H1 (cell line): Measurements from ENCODE around the gene SSH2. TPM values are rescaled to one million over a fixed set of nuclear protein-coding genes. Genes with fewer than 3 reads are reported as not detected.
"Not testable (repeated sequence)": the region's sequence is repeated elsewhere in the genome, so short reads cannot be mapped to it uniquely, and the experiment has no call there.

ENCODE experiments used
- CTCF ChIA-PET: fragments of 300-600 bp; sonication (Branson Sonifier 250); formaldehyde crosslinking; loops from one replicate; lab custom pipeline; 2021; ENCODE audit not compliant: partially characterized antibody; lab: Charles Lee
- POLR2A ChIA-PET: fragments of 300-600 bp; sonication (Branson Sonifier 250); formaldehyde crosslinking; loops from one replicate; lab custom pipeline; 2021; ENCODE audit warnings: inconsistent platforms; ENCODE audit not compliant: partially characterized antibody; lab: Charles Lee
- DNase-seq, 2 experiments: peaks; one replicate each; pipeline versions ENCODE4 v3.0.0 to v3.0.0-alpha.2; 2010 to 2022; ENCODE audit warnings: low spot score in 2 of 2, low read depth in 1 of 2, mixed read lengths in 1 of 2
- FAIRE-seq: peaks from 2 replicates; lab custom pipeline; 2011; peaks lifted over from hg19 to GRCh38; lab: Jason Lieb, UNC
- H2AFZ ChIP-seq: 2 replicates; pipeline ENCODE4 v1.8.1; 2012; ENCODE audit warnings: low read length, inconsistent platforms
- H2AK5ac ChIP-seq: 2 replicates; pipeline ENCODE4 v1.6.1; 2013; ENCODE audit warnings: low read depth, low read length
- H2BK120ac ChIP-seq: replicated peaks from 2 replicates; pipeline ENCODE3; 2013; ENCODE audit warnings: low read depth, low read length, inconsistent platforms
- H2BK12ac ChIP-seq: 2 replicates; pipeline ENCODE4 v1.6.1; 2013; ENCODE audit warnings: low read depth, low read length
- H2BK15ac ChIP-seq: 2 replicates; pipeline ENCODE4 v1.6.1; 2013; ENCODE audit warnings: low read length
- H2BK20ac ChIP-seq: 2 replicates; pipeline ENCODE4 v1.6.1; 2013; ENCODE audit warnings: low read length
- H2BK5ac ChIP-seq: 2 replicates; pipeline ENCODE4 v1.6.1; 2013; ENCODE audit warnings: low read depth, low read length
- H3K14ac ChIP-seq: 2 replicates; pipeline ENCODE4 v1.6.1; 2013; ENCODE audit warnings: inconsistent platforms; ENCODE audit not compliant: insufficient read length
- H3K18ac ChIP-seq: 2 replicates; pipeline ENCODE4 v1.6.1; 2013; ENCODE audit warnings: low read length; ENCODE audit errors: extremely low read depth
- H3K23ac ChIP-seq: 2 replicates; pipeline ENCODE4 v1.6.1; 2013; ENCODE audit warnings: inconsistent platforms; ENCODE audit not compliant: insufficient read length
- H3K23me2 ChIP-seq: 2 replicates; pipeline ENCODE4 v1.6.1; 2013; ENCODE audit warnings: low read depth, low read length
- H3K27ac ChIP-seq: 2 replicates; pipeline ENCODE4 v1.6.1; 2011; ENCODE audit warnings: low read depth, low read length, inconsistent platforms
- H3K27me3 ChIP-seq, 4 experiments: replicated peaks in 1 of 4; 1 replicate in 1 of 4; 2 replicates in 3 of 4; pipeline versions ENCODE4 v1.6.1 to v1.8.1; 2011 to 2013; ENCODE audit warnings: low read length in 3 of 4, mild to moderate bottlenecking in 3 of 4, inconsistent platforms in 2 of 4, mixed read lengths in 2 of 4, moderate library complexity in 1 of 4; ENCODE audit not compliant: control insufficient read depth in 3 of 4, insufficient read depth in 3 of 4; ENCODE audit errors: extremely low read depth in 1 of 4
- H3K36me3 ChIP-seq, 4 experiments: 2 replicates each; pipeline versions ENCODE4 v1.6.1 to v1.8.1; 2011 to 2013; ENCODE audit warnings: mild to moderate bottlenecking in 4 of 4, low read length in 3 of 4, moderate library complexity in 2 of 4, control low read depth in 1 of 4, inconsistent platforms in 1 of 4; ENCODE audit not compliant: insufficient read depth in 4 of 4, control insufficient read depth in 2 of 4
- H3K4ac ChIP-seq: replicated peaks from 2 replicates; pipeline ENCODE3; 2013; ENCODE audit warnings: low read length, low read depth, mixed read lengths, inconsistent platforms; ENCODE audit not compliant: insufficient read length
- H3K4me1 ChIP-seq, 4 experiments: replicated peaks in 1 of 4; 1 replicate in 1 of 4; 2 replicates in 3 of 4; pipeline versions ENCODE4 v1.6.1 to v1.8.1; 2011 to 2013; ENCODE audit warnings: low read length in 3 of 4, inconsistent platforms in 2 of 4, mixed read lengths in 1 of 4; ENCODE audit not compliant: insufficient read depth in 4 of 4, control insufficient read depth in 3 of 4
- H3K4me2 ChIP-seq, 2 experiments: 2 replicates each; pipeline versions ENCODE4 v1.6.1 to v1.8.1; 2011 to 2013; ENCODE audit warnings: low read depth in 2 of 2, low read length in 2 of 2, control low read depth in 1 of 2, inconsistent platforms in 1 of 2, mild to moderate bottlenecking in 1 of 2; ENCODE audit not compliant: insufficient read depth in 1 of 2
- H3K4me3 ChIP-seq, 4 experiments: fragments of 200-600, 300-600 bp in 1 of 4; sonication (generic), shearing (Covaris generic), sonication (Bioruptor Twin) in 1 of 4; 2 replicates each; pipeline versions ENCODE4 v1.5.1 to v1.8.1; 2011 to 2016; ENCODE audit warnings: low read length in 4 of 4, low read depth in 3 of 4, control low read depth in 2 of 4, inconsistent platforms in 2 of 4, mild to moderate bottlenecking in 2 of 4, mixed read lengths in 1 of 4, moderate library complexity in 1 of 4; ENCODE audit not compliant: insufficient read depth in 2 of 4; ENCODE audit errors: extremely low read depth in 1 of 4
- H3K56ac ChIP-seq: replicated peaks from 2 replicates; pipeline ENCODE3; 2013; ENCODE audit warnings: low read depth, mild to moderate bottlenecking, mixed read lengths, low read length, inconsistent platforms; ENCODE audit not compliant: insufficient read length
- H3K79me1 ChIP-seq: 2 replicates; pipeline ENCODE4 v1.6.1; 2013; ENCODE audit warnings: low read depth, low read length, control low read depth
- H3K79me2 ChIP-seq, 2 experiments: 2 replicates each; pipeline versions ENCODE4 v1.6.1 to v1.8.1; 2012 to 2013; ENCODE audit warnings: low read length in 2 of 2, mild to moderate bottlenecking in 2 of 2, inconsistent platforms in 1 of 2; ENCODE audit not compliant: insufficient read depth in 2 of 2, control insufficient read depth in 1 of 2
- H3K9ac ChIP-seq, 4 experiments: replicated peaks in 1 of 4; 1 replicate in 1 of 4; 2 replicates in 3 of 4; pipeline versions ENCODE4 v1.6.1 to v1.8.1; 2011 to 2013; ENCODE audit warnings: low read depth in 3 of 4, low read length in 3 of 4, control low read depth in 2 of 4, mild to moderate bottlenecking in 2 of 4, moderate library complexity in 2 of 4, inconsistent platforms in 1 of 4; ENCODE audit errors: extremely low read depth in 1 of 4
- H3K9me3 ChIP-seq, 2 experiments: 2 replicates each; pipeline versions ENCODE4 v1.6.1 to v1.8.1; 2012 to 2013; ENCODE audit warnings: mild to moderate bottlenecking in 2 of 2, moderate library complexity in 2 of 2, control low read depth in 1 of 2, inconsistent platforms in 1 of 2, low read depth in 1 of 2, low read length in 1 of 2, mixed read lengths in 1 of 2; ENCODE audit not compliant: insufficient read depth in 2 of 2
- H4K20me1 ChIP-seq, 2 experiments: replicated peaks in 1 of 2; 2 replicates each; pipeline versions ENCODE3 to v1.8.1; 2011 to 2013; ENCODE audit warnings: inconsistent platforms in 2 of 2, low read length in 2 of 2, mild to moderate bottlenecking in 1 of 2; ENCODE audit not compliant: insufficient read depth in 2 of 2, control insufficient read depth in 1 of 2
- H4K5ac ChIP-seq: 2 replicates; pipeline ENCODE4 v1.6.1; 2013; ENCODE audit warnings: low read length, low read depth, mixed read lengths, inconsistent platforms; ENCODE audit not compliant: insufficient read length
- H4K8ac ChIP-seq: 2 replicates; pipeline ENCODE4 v1.8.0; 2013; ENCODE audit warnings: mild to moderate bottlenecking, moderate library complexity, low read length, inconsistent platforms; ENCODE audit not compliant: insufficient read depth; ENCODE audit errors: extremely low read depth
- H4K91ac ChIP-seq: replicated peaks from 2 replicates; pipeline ENCODE3; 2013; ENCODE audit warnings: low read length, mixed read lengths, inconsistent platforms; ENCODE audit not compliant: insufficient read length
- WGBS, 2 experiments: shearing (Covaris generic) in 1 of 2; methylation state at CpG; one replicate each; pipeline versions ENCODE4 v1.1.6 to v1.1.7; 2013 to 2015; ENCODE audit warnings: low lambda C conversion rate in 2 of 2, mixed read lengths in 2 of 2, inconsistent platforms in 1 of 2, low coverage in 1 of 2, missing lambda C conversion rate in 1 of 2; ENCODE audit not compliant: insufficient replicate concordance in 2 of 2, insufficient coverage in 1 of 2, insufficient read length in 1 of 2; ENCODE audit errors: extremely low coverage in 1 of 2, missing lambda C conversion rate in 1 of 2; 5-methylcytosine and 5-hydroxymethylcytosine counted together
- polyA plus RNA-seq, 7 experiments: library from polyadenylated mRNA; depleted of rRNA in 3 of 7; stranded (reverse) in 5 of 7; unstranded in 2 of 7; fragments of >200 nt in 5 of 7; fragments of 200-250 nt in 2 of 7; gene quantifications; 1 replicate in 5 of 7; 2 replicates in 1 of 7; 4 replicates in 1 of 7; pipeline versions ENCODE4 v1.2.1 to v1.2.3, GENCODE V29; 2011 to 2013; ENCODE audit warnings: missing spikeins in 2 of 7, mixed read lengths in 2 of 7
- total RNA-seq: library from RNA; stranded (reverse); fragmentation: NEBNext Ultra II Directional; extraction: Animal tissue kit (Norgen Biotek cat#: 25700); gene quantifications from 2 replicates; pipeline ENCODE4 v1.2.1, GENCODE V29; 2021

The SSH2 gene
- total and polyA plus RNA-seq, 2 of the 8 experiments (the other 6 are each of a cell fraction or from before 2014, with no cell fraction given), result 5.2 to 15.9 TPM

DNA sequence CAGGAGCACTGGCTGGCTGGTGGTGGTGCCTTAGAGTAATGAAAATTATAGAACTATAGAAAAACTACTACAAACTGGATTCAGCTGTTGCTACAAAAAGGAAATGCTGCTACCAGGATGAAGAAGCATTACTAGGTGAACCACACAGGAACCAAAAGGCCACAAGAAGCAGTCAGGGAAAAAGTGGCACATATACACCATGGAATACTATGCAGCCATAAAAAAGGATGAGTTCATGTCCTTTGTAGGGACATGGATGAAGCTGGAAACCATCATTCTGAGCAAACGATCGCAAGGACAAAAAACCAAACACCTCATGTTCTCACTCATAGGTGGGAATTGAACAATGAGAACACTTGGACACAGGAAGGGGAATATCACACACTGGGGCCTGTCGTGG, 5.9 kb upstream of the SSH2 start:
- H3K14ac ChIP-seq, H3K4ac ChIP-seq, H3K27me3 ChIP-seq, H3K56ac ChIP-seq, H2BK20ac ChIP-seq, H3K18ac ChIP-seq, H2BK120ac ChIP-seq, H3K79me1 ChIP-seq, H3K9me3 ChIP-seq, DNase-seq, H2AK5ac ChIP-seq, POLR2A ChIA-PET, H2BK12ac ChIP-seq, H2BK5ac ChIP-seq, H3K4me2 ChIP-seq, H3K4me1 ChIP-seq, H3K4me3 ChIP-seq, H4K5ac ChIP-seq, H2AFZ ChIP-seq, H2BK15ac ChIP-seq, H4K91ac ChIP-seq, H3K9ac ChIP-seq, H3K79me2 ChIP-seq, H3K23ac ChIP-seq, H4K8ac ChIP-seq, H4K20me1 ChIP-seq, H3K27ac ChIP-seq, H3K36me3 ChIP-seq, H3K23me2 ChIP-seq, FAIRE-seq: not testable (repeated sequence)
- CTCF ChIA-PET, result interaction anchor here (1.0 to 9.7 kb wide), 2 partner anchors 12 to 127 kb away, joined by 3 to 170 read pairs; no protein-coding TSS in a partner anchor
- 83% methylated on average over 3 of the region's 3 CpGs; no CpG with 5 or more reads in 1 of the 2 experiments for WGBS, 2 experiments
